Endodermal cell (in vitro differentiated cells): ENCODE data around the gene MPRIP. TPM values are rescaled to one million over a fixed set of nuclear protein-coding genes. Genes with fewer than 3 reads are reported as not detected.

Source experiments
- DNase-seq: peaks from one replicate; pipeline ENCODE4 v3.0.0-alpha.2; 2017
- H3K27ac ChIP-seq: 2 replicates; pipeline ENCODE4 v1.5.1; 2013; ENCODE audit warnings: mild to moderate bottlenecking, low read depth, low read length, moderate library complexity
- H3K27me3 ChIP-seq: 2 replicates; pipeline ENCODE4 v1.6.1; 2013; ENCODE audit warnings: mild to moderate bottlenecking, low read length, moderate library complexity; ENCODE audit not compliant: insufficient read depth, control insufficient read depth, poor library complexity, severe bottlenecking
- H3K36me3 ChIP-seq: 2 replicates; pipeline ENCODE4 v1.7.0; 2013; ENCODE audit warnings: mild to moderate bottlenecking, low read length, moderate library complexity; ENCODE audit not compliant: control insufficient read depth, insufficient read depth
- H3K4me1 ChIP-seq: one replicate; pipeline ENCODE4 v1.7.0; 2013; ENCODE audit warnings: low read length; ENCODE audit not compliant: control insufficient read depth, insufficient read depth
- H3K4me3 ChIP-seq: 2 replicates; pipeline ENCODE4 v1.5.1; 2013; ENCODE audit warnings: mild to moderate bottlenecking, low read length, moderate library complexity
- H3K9ac ChIP-seq: 2 replicates; pipeline ENCODE4 v1.6.1; 2013; ENCODE audit warnings: mild to moderate bottlenecking, low read length, moderate library complexity; ENCODE audit not compliant: poor library complexity, severe bottlenecking; ENCODE audit errors: extremely low read depth
- H3K9me3 ChIP-seq: 2 replicates; pipeline ENCODE4 v1.6.1; 2013; ENCODE audit warnings: mild to moderate bottlenecking, low read length, moderate library complexity; ENCODE audit not compliant: control insufficient read depth
- H3K27ac Mint-ChIP-seq: 2 replicates; pipeline ENCODE4 v1.8.0; 2020; ENCODE audit warnings: mixed read lengths
- H3K27me3 Mint-ChIP-seq: 2 replicates; pipeline ENCODE4 v1.8.0; 2021; ENCODE audit warnings: mild to moderate bottlenecking, mixed read lengths; ENCODE audit not compliant: insufficient read depth
- H3K36me3 Mint-ChIP-seq: 2 replicates; pipeline ENCODE4 v1.8.0; 2020; ENCODE audit warnings: low read depth, mixed read lengths
- H3K4me1 Mint-ChIP-seq: 2 replicates; pipeline ENCODE4 v1.8.0; 2020; ENCODE audit warnings: mixed read lengths
- H3K4me3 Mint-ChIP-seq: 2 replicates; pipeline ENCODE4 v1.8.0; 2020; ENCODE audit warnings: mild to moderate bottlenecking, moderate library complexity, mixed read lengths
- H3K9me3 Mint-ChIP-seq: 2 replicates; pipeline ENCODE4 v1.8.0; 2020; ENCODE audit warnings: mild to moderate bottlenecking, mixed read lengths
- WGBS, 2 experiments: methylation state at CpG; one replicate each; pipeline versions ENCODE4 v1.1.5 to v1.1.7; 2013; ENCODE audit warnings: missing lambda C conversion rate in 2 of 2, mixed read lengths in 1 of 2; ENCODE audit not compliant: insufficient coverage in 1 of 2, insufficient read length in 1 of 2; 5-methylcytosine and 5-hydroxymethylcytosine counted together
- total RNA-seq, 2 donors: library from RNA; stranded (reverse); fragmentation: NEBNext Ultra II Directional in 1 of 2; extraction: Animal tissue kit (Norgen Biotek cat#: 25700) in 1 of 2; gene quantifications; 2 replicates in 1 of 2; 3 replicates in 1 of 2; pipeline ENCODE4 v1.2.1, GENCODE V29; 2021
- TF ChIP-seq, protein P1 (sequence below): fragments of 200-600 bp; sonication (generic); conservative IDR thresholded peaks from 2 replicates; pipeline ENCODE4 v1.5.0; 2021; ENCODE audit warnings: antibody characterized with exemption, mild to moderate bottlenecking

The MPRIP gene
- total RNA-seq, 2 donors from 2014 or later: 154 to 155 TPM

DNA sequence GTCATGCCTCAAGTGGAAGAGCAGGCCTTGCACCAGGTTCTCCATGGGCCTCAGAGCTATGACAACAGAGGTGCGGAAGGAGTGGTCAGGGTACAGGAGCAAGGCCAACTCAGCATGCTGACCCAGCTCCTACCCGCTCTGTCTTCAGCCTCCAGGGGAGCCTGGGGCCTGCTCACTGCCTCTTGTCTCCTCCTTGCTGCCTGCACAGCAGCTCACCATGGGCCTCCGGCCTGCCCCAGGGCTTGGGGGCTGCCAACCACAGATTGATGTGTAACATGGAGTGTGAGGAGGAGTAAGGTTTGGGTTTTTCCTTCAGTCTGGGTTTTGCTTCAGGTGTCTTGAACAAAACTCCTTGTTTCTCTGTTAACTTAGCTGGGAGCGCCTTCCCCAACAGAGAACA, 101.8 kb downstream of the MPRIP start:
- DNase-seq: no peak
- Histone ChIP-seq H3K4me1 (no peaks in the 10 kb centered on the region), H3K4me3 (no peak overlapping the region), H3K9ac (no peak overlapping the region), H3K9me3 (no peaks in the 10 kb centered on the region), H3K27ac (no peak overlapping the region), H3K27me3 (no peaks in the 10 kb centered on the region), H3K36me3 (peaks cover 50% of the 10 kb centered on the region)
- Mint-ChIP-seq H3K27ac (no peak overlapping the region), H3K4me1 (peaks cover 10% of the 10 kb centered on the region), H3K36me3 (peaks cover 38% of the 10 kb centered on the region), H3K27me3 (no peaks in the 10 kb centered on the region), H3K4me3 (no peak overlapping the region), H3K9me3 (no peaks in the 10 kb centered on the region)
- TF ChIP-seq, protein P1, sequence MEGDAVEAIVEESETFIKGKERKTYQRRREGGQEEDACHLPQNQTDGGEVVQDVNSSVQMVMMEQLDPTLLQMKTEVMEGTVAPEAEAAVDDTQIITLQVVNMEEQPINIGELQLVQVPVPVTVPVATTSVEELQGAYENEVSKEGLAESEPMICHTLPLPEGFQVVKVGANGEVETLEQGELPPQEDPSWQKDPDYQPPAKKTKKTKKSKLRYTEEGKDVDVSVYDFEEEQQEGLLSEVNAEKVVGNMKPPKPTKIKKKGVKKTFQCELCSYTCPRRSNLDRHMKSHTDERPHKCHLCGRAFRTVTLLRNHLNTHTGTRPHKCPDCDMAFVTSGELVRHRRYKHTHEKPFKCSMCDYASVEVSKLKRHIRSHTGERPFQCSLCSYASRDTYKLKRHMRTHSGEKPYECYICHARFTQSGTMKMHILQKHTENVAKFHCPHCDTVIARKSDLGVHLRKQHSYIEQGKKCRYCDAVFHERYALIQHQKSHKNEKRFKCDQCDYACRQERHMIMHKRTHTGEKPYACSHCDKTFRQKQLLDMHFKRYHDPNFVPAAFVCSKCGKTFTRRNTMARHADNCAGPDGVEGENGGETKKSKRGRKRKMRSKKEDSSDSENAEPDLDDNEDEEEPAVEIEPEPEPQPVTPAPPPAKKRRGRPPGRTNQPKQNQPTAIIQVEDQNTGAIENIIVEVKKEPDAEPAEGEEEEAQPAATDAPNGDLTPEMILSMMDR: no peak
- WGBS, 2 experiments: 96 to 100% methylated on average over 2 to 4 of the region's 4 CpGs

DNA sequence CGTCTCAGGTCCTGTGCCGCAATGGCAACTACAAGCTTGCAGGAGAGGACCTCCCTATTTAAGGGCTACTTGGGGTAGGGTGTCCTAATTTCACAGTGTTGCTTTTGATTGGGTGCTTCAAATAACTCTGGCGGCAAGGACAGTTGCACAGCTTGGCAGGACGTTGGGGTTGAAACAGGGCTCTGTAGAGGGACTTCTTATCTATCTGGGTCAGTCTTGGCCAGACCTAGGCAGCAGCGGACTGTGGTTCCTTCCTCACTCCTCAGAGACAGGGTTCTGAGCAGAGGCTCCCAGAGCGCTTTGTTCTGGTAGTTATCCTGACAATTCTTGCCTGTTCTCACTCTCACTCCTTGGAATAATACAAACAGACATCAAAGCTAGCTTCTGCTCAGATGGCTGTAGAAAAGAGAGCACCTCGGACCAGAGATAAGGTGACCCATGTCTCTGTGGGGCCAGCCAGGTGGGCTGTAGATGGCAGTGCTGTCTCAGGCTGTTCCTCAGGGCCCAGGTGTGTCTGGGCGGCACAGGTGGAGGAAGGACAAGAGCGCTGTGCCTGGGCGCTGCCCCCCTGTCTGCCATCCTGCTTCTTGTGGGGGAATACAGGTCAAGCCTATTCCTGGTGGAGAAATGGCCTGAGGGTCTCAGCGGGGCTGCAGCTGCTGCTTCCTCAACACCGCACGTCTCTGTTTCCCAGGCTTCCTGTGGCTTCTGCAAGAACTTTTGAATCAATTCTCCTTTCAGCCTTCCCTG, 102.8 kb downstream of the MPRIP start:
- H3K9ac ChIP-seq: no peak overlapping the region
- H3K4me1 Mint-ChIP-seq: peaks cover 10% of the 10 kb centered on the region
- DNase-seq: no peak
- no peaks in the 10 kb centered on the region for H3K27me3 Mint-ChIP-seq
- no peaks in the 10 kb centered on the region for H3K27me3 ChIP-seq
- TF ChIP-seq, protein P1: no peak
- no peak overlapping the region for H3K4me3 Mint-ChIP-seq
- H3K36me3 ChIP-seq: peaks cover 55% of the 10 kb centered on the region
- H3K27ac Mint-ChIP-seq: no peak overlapping the region
- H3K4me3 ChIP-seq: no peak overlapping the region
- no peaks in the 10 kb centered on the region for H3K4me1 ChIP-seq
- H3K27ac ChIP-seq: no peak overlapping the region
- peaks cover 42% of the 10 kb centered on the region for H3K36me3 Mint-ChIP-seq
- WGBS, 2 experiments: 92 to 93% methylated on average over 8 to 13 of the region's 13 CpGs
- H3K9me3 Mint-ChIP-seq: no peaks in the 10 kb centered on the region
- no peaks in the 10 kb centered on the region for H3K9me3 ChIP-seq

DNA sequence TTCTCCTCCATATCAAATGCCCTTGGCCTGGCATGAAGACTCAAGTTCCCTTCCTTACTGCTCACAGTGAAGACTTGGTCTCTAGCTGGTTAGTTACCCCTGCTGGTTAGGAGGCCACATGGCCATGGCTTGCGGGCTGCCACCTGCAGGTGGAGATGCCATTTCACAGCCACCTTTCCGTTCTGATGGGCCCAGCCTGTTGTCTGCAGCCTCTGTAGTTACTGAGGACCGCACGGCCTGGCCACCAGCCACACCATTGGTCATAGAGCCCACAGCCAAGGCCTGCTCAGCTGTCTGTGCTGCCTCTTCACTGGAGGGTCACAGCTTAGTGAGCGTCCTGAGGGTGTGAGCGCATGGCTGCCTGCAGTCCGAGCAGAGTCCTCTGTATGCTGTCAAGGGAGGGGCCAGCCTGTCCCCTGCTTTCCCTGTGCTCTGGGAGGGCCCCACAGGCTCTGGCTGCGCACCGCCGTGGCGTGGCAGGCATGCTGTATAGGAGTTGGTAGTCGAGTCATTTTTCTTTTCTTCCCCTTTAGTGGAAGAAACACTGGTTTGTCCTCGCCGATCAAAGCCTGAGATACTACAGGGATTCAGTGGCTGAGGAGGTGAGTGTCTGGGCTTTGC, 104.6 kb downstream of the MPRIP start:
- Histone ChIP-seq H3K4me3 (no peak overlapping the region), H3K27me3 (no peaks in the 10 kb centered on the region), H3K36me3 (peaks cover 63% of the 10 kb centered on the region), H3K9ac (no peak overlapping the region), H3K9me3 (no peaks in the 10 kb centered on the region), H3K4me1 (no peaks in the 10 kb centered on the region), H3K27ac (no peak overlapping the region)
- peaks cover 55% of the 10 kb centered on the region for H3K36me3 Mint-ChIP-seq
- no peak overlapping the region for H3K4me3 Mint-ChIP-seq
- H3K4me1 Mint-ChIP-seq: peaks cover 3% of the 10 kb centered on the region
- no peaks in the 10 kb centered on the region for H3K27me3 Mint-ChIP-seq
- 85 to 86% methylated on average over 5 to 14 of the region's 14 CpGs for WGBS, 2 experiments
- H3K9me3 Mint-ChIP-seq: no peaks in the 10 kb centered on the region
- TF ChIP-seq, protein P1: peak; percentile 88
- DNase-seq: peak; percentile 93
- peak overlapping the region; percentile 68 for H3K27ac Mint-ChIP-seq
